Stimulated activated CD4-positive, alpha-beta T cell treated with anti-CD3 and anti-CD28 coated beads, TNF-alpha, amount 100 ng/mL, for 1 hour (primary cell): Measurements from ENCODE around the gene DVL1.
"Not testable (repeated sequence)": the region's sequence is repeated elsewhere in the genome, so short reads cannot be mapped to it uniquely, and the experiment has no call there.

Experiments
- DNase-seq, 3 donors: peaks; one replicate each; pipeline ENCODE4 v3.0.0-alpha.2; 2020; ENCODE audit warnings: low read depth in 3 of 3, low spot score in 1 of 3

Gene DVL1

DNA sequence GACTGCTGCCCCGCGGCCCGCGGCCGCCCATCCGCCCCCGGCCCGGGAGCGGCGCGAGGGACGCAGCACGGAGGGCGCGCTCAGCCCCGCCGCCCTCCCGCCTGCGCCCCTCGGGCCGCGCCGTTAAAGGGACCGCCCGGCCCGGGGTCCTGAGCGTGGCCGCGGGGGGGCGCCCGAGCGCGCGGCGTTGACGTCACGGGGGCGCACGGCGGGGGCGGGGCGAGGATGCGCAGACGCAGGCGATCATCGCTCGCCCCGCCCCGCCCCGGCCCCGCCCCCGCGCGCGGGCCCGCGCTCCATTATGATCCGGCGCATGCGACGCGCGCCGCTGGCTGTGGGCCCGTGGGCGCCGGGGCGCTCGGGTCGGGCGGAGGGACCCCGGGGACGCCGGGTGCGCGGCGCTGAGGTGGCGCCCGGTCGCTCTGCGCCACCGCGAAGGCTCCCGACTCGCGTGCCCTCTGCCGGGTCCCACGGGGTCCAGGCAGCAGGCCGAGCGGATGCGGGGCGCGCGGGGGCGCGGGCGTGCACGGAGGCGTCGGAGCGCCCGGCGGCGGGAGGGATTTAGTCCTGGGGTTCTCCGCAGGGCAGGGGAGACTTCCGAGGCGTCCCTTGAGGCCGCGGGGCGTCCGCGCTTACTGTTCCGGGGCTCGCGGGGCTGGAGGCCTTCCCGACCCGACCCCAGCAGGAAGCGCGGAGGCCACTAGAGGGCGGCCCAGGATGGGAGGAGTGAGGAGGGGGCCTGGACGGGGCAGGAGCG lies at the start of gene DVL1:
TSS of gene DVL1 (minus strand) at position 163 of the 757 bp plus-strand sequence. CDS start 353 bp downstream, outside the sequence.
- DNase-seq = peak; percentile 37 to 73 (median 58)

DNA sequence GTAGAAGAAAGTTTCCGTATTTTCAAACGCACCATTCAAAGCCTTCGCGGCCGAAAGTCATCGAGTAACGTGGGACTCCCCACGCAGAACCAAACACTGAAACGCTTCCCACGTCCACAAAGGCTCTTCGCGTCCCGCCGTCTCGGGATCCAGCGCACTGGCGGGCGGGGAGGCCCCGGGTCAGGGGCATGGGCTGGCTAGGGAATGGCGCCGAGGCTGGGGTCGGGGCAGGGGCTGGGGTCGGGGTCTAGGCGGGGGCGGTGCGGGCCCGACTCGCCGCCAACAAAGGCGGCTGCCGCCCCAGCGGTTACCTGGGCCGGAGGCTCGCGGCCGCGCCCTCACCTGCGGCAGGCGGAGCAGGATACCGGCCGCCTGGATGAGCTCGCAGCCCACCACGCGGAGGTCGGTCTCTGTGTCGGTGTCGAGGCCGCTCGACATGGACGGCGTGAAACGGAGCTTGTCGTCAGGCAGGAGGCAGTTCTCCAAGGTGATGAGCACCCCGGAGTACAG lies 49.5 kb upstream of the DVL1 start:
- no peak for DNase-seq

DNA sequence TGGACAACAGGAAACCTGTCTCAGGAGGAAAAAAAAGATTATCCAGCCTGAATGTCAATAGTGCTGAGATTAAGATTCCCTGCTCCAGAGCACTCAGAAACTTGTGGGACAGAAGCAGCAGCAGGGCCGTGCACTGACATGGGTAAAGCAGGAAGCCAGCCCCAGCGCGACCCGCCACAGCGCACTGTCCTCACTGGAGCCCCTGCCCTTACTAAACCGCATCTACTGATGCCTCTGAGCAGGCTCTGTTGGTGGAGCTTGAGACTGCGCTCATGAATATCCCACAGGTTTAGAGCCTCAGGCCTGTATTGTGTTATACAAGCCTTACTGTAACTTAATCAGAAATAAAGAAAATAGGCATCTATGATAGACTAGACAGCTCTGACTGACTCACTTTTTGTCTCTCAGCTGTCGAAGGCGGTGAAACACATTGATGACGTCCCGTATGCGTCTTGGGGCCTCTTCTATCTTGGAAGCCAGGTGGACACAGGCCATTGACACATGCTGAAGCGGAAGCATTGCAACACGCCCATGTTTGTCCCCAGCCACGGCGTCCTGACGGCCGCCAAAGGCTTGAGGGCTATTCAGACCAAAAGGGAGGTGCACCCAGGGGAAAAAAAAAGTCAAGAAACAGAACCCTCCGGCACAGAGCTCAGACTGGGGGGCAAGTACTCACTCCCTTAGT lies 48.8 kb upstream of the DVL1 start:
- no peak for DNase-seq

DNA sequence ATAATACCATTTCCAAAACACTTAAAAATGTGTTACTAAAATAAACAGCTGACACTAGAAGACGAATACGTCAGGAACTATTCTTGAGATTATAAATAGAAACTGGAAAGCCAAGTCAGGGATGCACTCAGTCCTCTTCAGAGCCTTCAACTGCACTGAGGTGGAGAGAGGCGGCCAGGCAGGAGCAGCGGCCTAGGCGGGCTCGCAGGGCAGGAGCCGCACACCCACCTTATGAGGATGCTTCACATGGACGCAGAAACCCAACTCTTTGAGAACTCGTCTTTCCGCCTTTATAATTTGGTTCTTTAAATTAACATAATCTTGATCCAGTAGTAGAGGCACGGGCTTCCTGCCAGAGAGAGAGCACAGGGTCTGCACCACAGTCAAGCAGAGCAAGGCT lies 45.9 kb upstream of the DVL1 start:
- DNase-seq = no peak

DNA sequence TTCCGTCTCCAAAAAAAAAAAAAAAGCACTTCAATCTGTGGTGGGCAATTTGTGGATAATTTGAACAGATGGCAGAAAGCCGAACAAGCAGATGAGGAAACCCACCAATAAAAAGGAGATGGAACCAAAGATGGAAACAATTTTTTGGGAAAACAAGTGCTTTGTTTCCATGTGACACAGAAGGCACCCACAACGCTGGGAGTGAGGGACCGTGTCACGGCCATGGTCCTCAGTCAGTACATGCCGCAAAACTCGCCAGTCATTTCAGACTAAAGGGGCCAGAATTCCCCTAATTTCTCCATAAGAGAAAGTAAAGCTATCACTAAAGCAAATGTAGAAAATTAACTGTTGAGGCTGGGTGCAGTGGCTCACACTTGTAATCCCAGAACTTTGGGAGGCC lies 44.9 kb upstream of the DVL1 start:
- DNase-seq = no peak

DNA sequence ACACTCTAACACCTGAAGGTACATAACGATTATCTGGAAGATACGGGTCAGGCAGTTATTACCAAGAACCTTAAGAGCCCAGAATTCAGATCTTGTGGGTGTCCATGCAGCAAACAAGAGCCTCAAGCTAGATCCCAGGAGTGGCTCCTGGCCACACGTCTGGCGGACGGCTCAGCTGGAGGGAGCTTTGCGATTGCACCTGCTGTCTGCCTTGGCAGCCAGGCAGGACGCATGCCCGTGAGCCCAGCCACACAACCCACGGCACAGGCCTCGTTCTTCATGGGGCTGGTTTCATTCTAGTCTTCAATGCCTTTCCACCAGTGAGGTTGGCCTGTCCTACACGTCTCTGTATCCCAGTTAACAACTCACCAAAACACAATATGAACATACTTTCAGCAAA lies 44.2 kb upstream of the DVL1 start:
- DNase-seq = no peak

DNA sequence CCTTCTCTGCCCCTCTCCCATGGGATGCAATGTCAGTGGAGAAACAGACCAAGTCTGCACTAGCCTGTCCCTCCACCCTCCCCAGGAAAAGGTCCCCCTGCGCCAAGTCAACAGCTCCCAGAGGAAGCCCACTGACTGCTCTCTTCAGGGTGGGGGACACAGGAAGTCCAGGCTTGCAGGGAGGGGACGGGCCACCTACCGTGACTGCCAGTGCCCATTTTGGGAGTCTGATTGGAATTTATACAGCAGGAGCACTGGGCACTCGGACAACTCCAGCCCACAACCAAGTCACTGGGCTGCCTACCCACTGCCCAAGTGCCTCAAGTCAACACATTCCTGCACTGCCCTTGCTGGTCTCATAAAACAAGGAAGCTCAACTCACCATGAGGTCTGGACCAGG lies 43.8 kb upstream of the DVL1 start:
- DNase-seq = no peak

DNA sequence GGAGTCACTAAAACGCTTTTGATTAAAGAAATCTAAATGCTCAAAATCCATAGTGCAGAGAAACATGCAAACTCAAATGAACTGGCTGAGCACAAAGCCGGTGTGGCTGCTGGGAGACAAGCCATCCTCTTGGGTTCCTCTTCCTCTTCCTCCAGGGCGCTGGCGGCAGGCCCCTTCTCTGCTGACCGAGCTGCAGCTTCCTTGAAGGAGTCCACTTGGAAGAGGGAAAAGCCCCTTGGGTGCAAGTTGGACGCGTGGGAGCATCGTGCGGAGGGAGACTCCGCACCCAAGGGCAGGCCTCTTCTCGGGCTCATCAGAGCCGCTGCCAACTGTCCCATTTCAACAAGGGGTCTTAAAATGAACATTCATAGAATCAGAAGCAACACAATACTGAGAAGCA lies 42.0 kb upstream of the DVL1 start:
- no peak for DNase-seq

DNA sequence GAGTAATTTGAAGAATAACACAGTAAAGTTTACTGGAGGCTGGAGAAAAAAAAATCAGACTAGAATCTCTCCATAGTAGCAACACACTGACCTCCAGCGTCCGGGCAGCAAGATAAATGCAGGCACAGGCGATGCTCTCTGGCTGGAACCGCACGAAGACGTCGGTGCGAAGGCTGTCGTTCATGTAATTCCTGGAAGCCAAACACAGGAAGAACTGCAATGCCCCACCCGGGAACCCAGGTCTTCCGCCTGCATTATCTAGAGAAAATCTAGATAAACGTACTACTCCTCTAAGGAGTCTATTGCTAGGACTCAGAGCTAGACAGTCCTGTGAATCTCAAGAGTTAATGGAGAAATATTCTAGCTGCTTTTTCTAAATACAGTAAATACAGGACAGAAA lies 41.5 kb upstream of the DVL1 start:
- no peak for DNase-seq

DNA sequence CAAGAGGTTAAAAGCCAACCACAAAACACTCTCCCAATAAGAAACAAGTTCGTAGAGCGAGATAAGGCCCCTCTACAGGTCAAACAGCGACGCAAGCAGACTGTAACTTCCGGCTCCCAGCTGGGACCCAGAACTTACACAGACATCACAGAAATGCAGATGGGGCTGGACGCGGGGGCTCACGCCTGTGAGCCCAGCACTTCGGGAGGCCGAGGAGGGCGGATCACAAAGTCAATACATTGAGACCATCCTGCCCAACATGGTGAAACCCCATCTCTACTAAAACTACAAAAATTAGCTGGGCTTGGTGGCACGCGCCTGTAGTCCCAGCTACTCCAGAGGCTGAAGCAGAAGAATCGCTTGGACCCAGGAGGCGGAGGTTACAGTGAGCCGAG lies 38.9 kb upstream of the DVL1 start:
- DNase-seq = no peak

DNA sequence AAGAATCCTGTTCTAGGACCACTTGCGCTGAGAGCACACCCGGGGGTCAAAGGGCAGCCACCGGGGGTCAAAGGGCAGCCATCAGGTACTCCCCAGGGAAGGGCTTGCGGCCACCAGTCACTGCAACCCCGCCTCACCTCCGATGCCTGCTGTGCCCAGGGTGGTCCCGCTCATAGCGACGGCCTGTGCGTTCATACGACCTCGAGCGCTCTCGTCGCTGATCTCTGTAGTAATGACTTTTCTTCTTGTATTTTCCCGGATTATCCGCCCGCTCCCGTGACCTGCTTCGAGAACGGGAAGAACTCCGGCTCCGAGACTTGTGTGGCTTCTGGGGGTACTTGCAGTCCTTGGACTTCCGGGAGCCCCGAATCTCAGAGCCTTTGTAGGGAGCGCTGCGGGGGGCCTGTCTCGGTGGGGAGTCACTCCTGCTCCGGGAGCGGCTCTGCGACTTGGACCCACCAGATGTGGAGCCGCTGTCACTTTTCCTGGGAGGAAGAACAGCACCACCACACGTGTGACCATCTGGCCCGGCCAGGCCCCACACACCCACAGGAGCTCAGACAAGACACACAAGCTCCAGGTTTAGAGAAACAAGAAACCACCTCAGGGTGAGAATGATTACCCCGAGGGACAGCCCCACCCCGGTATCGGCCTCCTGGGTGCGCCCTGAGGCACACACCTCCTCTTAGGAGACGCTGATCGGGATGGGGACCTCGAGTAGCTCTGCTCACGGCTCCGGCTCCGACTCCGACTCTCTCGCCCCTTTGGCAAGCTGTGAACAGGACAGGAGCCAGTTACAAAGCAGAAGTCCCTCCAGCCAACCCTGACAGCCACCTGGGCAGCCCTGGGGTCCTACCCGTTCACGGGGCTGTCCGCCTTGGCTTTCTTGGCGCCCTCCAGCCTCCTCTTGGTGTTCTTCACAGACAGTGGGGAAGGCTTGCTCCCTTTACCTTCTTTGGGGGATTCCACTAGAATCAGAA lies 38.2 kb upstream of the DVL1 start:
- DNase-seq = no peak

DNA sequence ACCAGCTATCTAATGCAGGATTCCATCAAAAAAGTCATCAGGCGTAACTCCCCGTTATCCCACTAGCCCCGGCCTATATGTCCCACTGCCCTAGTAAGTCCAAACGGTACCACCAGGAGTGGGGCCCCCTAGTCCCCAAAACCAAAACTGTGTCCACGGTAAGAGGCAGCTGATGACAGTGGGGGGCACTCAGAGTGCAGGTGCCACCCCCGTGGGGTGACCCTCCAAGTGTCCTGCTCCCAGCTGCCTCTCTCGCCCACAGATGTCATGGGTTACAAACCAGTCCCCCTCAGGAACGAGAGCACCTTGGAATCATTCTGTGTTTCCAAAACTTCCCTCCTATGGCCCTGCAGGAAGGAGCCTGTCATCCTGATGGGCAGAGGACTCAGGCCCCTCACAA lies 36.7 kb upstream of the DVL1 start:
- no peak for DNase-seq

DNA sequence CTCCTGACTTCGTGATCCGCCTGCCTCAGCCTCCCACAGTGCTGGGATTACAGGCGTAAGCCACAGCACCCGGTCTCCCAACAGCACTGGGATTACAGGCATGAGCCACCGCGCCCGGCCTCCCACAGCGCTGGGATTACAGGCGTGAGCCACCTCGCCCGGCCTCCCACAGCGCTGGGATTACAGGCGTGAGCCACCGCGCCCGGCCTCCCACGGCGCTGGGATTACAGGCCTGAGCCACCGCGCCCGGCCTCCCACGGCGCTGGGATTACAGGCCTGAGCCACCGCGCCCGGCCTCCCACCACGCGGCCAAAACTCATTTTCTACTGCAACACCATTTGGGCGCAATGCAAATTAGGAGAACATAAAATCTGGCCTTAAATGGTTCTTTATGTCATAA lies 36.1 kb upstream of the DVL1 start:
- not testable (repeated sequence) for DNase-seq

DNA sequence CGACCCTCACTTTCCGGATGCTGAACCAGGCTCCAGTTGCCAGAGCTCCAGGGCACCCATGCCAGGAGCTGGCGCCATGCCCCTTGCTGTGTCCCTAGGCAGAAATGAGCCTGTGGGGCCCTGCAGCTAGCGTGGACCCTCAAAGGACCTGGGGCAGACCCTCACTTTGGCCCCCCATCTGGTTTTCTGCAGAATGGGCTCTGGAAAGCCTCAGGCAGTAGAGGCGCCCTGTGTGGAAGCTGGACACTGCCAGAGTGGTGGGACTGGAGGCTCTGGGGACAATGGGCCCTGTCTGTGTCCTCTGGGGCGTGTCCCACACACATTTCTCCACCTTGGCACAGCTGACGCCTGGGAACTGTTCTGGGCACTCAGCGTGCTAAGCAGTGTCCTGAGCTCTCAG lies 32.1 kb upstream of the DVL1 start:
- DNase-seq = no peak

DNA sequence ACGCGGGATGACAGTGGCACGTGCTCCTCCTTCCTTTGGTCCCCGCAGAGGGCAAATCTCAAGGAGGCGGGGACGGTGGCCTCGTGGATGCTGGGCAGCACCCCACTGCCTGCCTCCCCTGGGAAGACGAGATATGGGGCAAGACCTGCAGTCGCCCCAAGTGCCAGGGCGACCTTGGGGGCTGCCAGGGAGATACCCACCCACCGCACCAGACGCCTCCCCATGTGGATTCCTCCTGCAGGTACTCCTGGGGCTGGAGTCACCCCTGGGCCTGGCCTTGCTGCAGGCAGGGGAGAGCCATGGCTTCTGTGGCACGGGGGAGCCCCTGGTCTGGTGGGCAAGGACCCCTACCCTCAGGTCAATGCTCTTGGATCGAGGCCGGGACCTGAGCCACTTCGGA lies 31.6 kb upstream of the DVL1 start:
- no peak for DNase-seq

DNA sequence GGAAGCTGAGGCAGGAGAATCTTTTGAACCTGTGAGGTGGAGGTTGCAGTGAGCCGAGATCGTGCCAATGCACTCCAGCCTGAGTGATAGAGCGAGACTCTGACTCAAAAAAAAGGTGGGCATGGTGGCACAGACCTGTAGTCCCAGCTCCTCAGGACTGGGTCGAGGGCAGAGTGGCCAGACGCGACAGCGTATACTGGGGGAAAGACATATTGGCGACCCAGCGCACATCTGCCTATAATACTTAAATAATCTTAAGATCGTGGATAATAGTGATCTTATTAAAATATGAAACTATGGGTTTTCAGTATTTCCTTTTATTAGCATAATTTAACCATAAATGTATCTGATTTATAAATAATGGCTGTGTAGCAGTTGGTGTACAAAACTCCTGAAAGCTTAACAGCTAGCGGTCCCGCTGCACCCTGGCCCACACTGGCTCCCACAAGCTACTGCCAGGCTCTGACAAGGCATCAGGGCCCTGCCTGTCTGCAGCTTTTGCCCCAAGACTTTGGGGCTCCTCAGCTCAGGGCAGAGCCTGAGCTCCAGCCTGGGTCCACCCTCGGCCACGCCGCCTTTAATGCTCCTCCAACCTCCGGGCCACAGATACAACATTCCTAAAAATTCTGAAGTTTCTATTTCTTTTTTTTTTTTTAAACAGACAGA lies 28.5 kb upstream of the DVL1 start:
- DNase-seq = no peak

DNA sequence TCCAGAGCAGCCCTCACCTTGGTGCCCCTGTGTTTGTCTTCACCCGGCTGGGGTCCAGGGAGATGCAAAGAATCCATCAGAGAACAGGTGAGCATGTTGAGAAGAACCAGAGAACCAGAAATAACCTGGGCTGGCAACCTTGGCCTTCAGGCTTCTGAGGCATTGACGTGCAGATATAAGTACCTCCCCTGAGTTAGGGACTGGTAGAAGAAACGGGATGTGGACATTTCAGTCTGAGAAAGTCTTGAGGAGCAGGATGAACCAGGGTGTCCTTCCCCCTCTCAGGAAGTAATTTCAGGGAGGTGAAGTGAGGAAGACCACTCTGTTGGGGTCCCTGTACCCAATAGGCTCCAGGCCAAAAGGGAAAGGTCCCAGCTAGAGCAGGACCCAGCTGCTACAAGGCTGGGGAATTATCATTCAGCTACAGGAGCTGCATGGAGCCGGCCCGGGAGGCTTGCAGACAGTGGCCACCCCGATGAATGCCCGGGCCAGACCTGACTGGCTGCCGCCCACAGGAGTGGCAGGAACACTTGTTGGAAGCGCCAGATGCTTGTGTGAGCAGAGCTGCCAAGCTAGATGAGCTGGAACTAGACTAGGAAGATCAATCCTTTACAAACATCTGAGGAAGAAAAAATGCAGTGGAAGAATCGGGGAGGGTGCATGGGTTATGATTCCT lies 27.5 kb upstream of the DVL1 start:
- DNase-seq = no peak

DNA sequence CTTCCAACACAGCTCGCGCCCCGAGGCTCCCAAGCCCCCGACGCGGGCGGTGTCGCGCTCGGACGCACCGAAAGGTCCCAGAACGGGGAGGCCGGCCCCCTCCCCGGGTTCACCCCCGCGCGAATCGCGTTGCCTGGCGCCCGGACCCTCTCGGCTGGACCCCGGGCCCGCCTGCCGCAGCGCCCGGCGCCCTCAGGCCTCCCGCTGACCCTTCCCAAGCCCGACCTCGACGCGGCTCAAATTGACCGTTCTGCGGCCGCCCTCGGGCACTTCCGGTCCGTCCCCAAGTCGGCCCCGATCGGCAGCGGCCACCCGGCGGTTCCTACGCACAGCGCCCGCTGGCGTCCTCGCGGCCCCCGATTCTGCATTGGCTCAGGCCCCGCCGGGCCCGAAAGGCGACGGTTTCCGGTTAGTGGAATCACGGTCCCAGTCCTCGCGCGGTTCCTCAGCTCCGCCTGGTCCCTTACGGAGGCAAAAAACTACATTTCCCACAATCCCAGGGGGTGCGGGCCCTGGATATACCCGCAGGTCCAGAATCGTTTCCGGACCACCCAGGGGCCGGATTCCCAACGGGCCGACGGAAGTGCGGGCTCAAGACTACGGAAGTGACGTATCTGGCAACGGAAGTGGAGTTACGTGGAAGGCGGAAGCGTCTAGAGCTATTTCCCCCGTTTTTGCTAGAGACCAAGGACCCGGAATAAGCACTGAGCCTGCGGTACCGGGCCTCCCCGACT lies 25.9 kb upstream of the DVL1 start, which contains the start of gene AURKAIP1:
TSS of gene AURKAIP1 (minus strand) at position 279 of the 734 bp plus-strand sequence. CDS start 451 bp downstream, outside the sequence.
- DNase-seq = peak; percentile 86 to 96 (median 87)

DNA sequence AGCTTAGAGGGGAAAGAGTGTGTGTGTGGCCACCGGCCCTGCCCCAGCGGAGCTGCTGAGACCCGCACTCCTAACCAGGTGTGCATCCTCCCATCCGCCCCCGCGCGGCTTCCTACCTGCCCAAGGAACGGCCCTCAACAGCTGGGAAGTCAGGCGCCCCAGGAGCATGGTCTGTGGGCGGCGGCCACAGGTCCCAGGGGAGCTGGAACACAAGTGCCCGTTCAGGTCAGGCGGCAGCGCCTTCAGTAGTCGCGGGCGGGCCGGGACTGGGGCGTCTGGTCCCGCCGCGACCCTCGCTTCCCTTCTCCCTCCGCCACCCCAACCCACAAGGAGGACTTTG lies 25.3 kb upstream of the DVL1 start:
- no peak for DNase-seq
